GM12801 (cell line): ENCODE results near the gene BEND5.

ENCODE experiments used
- CTCF ChIP-seq: IDR thresholded peaks from one replicate; pipeline ENCODE4 v1.5.1; 2011; ENCODE audit warnings: control low read depth; ENCODE audit not compliant: insufficient read length; ENCODE audit errors: extremely low read depth

Gene BEND5

GRCh38 chr1:48750109-48750508 lies 26.6 kb downstream of the BEND5 start:
- no peak for TF ChIP-seq CTCF

GRCh38 chr1:48749068-48749467 lies 27.6 kb downstream of the BEND5 start:
- TF ChIP-seq CTCF, result no peak

- TF ChIP-seq CTCF, result no peak
Observed at GRCh38 chr1:48746906-48747305, 29.8 kb downstream of the BEND5 start.

- no peak for TF ChIP-seq CTCF
Observed at GRCh38 chr1:48744032-48744431, 32.7 kb downstream of the BEND5 start.

- TF ChIP-seq CTCF, result no peak
Observed at GRCh38 chr1:48743480-48743879, 33.2 kb downstream of the BEND5 start.

GRCh38 chr1:48741380-48741779 lies 35.3 kb downstream of the BEND5 start:
- no peak for TF ChIP-seq CTCF

GRCh38 chr1:48740621-48741020 lies 36.1 kb downstream of the BEND5 start:
- TF ChIP-seq CTCF, result no peak

- no peak for TF ChIP-seq CTCF
Observed at GRCh38 chr1:48739091-48739490, 37.6 kb downstream of the BEND5 start.
